Thymus (tissue), 11 donors: ENCODE measurements around the gene ATG16L1. TPM values are rescaled to one million over a fixed set of nuclear protein-coding genes. Genes with fewer than 3 reads are reported as not detected.
A peak's percentile ranks its signal among the peaks of the same experiment; 100 is the strongest.

Experiments used
- DNase-seq, 9 donors: peaks; one replicate each; pipeline ENCODE4 v3.0.0-alpha.2; 2013; ENCODE audit warnings: low spot score in 9 of 9, low read depth in 6 of 9, missing footprints in 1 of 9
- H3K27ac ChIP-seq, 2 donors: one replicate each; pipeline ENCODE4 v1.5.1; 2013; ENCODE audit warnings: control low read depth in 1 of 2, low read depth in 1 of 2, low read length in 1 of 2, mild to moderate bottlenecking in 1 of 2, moderate library complexity in 1 of 2
- H3K27me3 ChIP-seq, 2 donors: one replicate each; pipeline ENCODE4 v1.5.1; 2013; ENCODE audit warnings: low read length in 1 of 2; ENCODE audit not compliant: control insufficient read depth in 2 of 2, insufficient read depth in 1 of 2
- H3K36me3 ChIP-seq, 2 donors: one replicate each; pipeline ENCODE4 v1.5.1; 2013; ENCODE audit warnings: low read length in 1 of 2, mild to moderate bottlenecking in 1 of 2, moderate library complexity in 1 of 2; ENCODE audit not compliant: control insufficient read depth in 2 of 2, insufficient read depth in 2 of 2
- H3K4me1 ChIP-seq, 2 donors: one replicate each; pipeline ENCODE4 v1.5.1; 2013; ENCODE audit warnings: low read length in 2 of 2; ENCODE audit not compliant: control insufficient read depth in 2 of 2, insufficient read depth in 2 of 2
- H3K4me3 ChIP-seq, 2 donors: one replicate each; pipeline ENCODE4 v1.5.1; 2013; ENCODE audit warnings: low read length in 2 of 2, control low read depth in 1 of 2, mild to moderate bottlenecking in 1 of 2
- H3K9me3 ChIP-seq, 2 donors: one replicate each; pipeline ENCODE4 v1.5.1; 2013; ENCODE audit warnings: low read length in 1 of 2, mild to moderate bottlenecking in 1 of 2; ENCODE audit not compliant: control insufficient read depth in 2 of 2, insufficient read depth in 1 of 2
- WGBS: extraction: QIAGEN DNeasy Blood & Tissue Kit; methylation state at CpG from one replicate; pipeline ENCODE4 v1.1.7; 2013; 5-methylcytosine and 5-hydroxymethylcytosine counted together
- polyA plus RNA-seq: library from polyadenylated mRNA; stranded (reverse); fragments of 200-250 nt; gene quantifications from one replicate; pipeline ENCODE4 v1.2.3, GENCODE V29; 2013
- total RNA-seq: library from RNA; stranded (reverse); fragments of 120-200 nt; gene quantifications from one replicate; pipeline ENCODE4 v1.2.4, GENCODE V29; 2013
- donor health status: healthy.

The ATG16L1 gene
- total and polyA plus RNA-seq, 2 donors = 23.4 to 27.6 TPM

DNA sequence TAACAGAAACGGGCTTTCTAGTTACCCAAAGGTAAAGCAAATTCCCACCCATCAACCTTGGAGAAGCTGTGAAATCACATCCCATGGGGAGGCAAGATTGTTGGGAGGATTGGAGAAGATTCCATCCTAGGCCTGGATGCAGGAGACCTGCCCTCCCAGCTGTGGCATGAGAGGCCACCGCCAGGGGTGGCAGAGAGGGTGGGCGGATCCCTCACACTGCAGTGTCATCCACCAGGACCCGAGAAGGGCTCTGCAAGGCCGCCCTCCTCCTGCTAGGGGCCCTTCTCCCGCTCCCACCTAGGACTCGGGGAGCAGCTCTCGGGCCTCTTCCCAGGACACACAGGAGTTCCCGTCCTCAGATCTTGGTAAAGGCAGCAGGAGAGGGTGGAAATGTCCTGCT is 15.5 kb upstream of the ATG16L1 start:
- no peak for DNase-seq
- Histone ChIP-seq H3K27me3 (no peaks in the 10 kb centered on the region), H3K4me1 (peaks cover 3 to 10% of the 10 kb centered on the region in 2 donors), H3K9me3 (peaks cover 0 to 3% of the 10 kb centered on the region in 2 donors), H3K36me3 (no peaks in the 10 kb centered on the region), H3K4me3 (no peak overlapping the region), H3K27ac (no peak overlapping the region)
- 83% methylated on average over 9 of the region's 9 CpGs for WGBS

DNA sequence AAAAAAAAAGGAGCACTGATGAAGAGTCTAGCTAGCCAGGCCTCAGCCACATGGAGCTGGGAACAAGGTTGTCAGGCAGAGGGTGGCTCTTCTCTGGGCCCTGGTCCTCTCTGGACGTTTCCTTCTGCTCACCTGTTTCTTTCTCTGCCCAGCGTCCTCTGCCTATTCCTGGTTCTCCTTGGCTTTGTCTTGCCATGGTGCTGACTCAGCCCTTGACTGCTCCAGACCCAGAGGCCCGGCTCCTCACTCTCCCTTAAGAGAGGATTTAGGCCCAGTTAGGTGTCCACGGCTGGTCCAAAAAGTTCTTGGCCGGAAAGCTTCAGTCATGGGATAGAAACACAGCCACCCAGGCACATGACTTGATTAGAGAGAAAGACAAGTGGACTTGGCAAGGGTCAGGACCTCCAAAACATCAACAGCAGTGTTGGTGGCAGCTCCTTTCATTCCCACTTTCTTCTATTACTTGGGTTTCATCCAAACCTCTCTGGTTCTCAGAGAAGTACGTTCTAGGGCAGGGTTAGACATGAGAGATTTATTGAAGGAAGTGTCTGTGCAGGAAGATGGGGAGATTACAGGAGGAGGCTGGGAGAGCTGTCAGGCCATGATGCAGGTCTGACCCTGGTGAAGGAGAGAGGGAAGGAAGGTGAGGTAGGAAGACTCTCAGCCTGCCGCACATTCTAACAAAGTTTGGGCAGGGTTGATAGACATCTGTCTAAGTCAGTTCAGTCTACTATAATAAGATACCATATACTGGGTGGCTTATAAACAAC is 14.5 kb upstream of the ATG16L1 start:
- 83% methylated on average over 7 of the region's 7 CpGs for WGBS
- H3K9me3 ChIP-seq = peaks cover 0 to 3% of the 10 kb centered on the region in 2 donors
- H3K36me3 ChIP-seq = no peaks in the 10 kb centered on the region
- H3K27me3 ChIP-seq = no peaks in the 10 kb centered on the region
- no peak overlapping the region for H3K4me3 ChIP-seq
- DNase-seq = no peak
- H3K4me1 ChIP-seq = peaks cover 4 to 11% of the 10 kb centered on the region in 2 donors
- no peak overlapping the region for H3K27ac ChIP-seq

DNA sequence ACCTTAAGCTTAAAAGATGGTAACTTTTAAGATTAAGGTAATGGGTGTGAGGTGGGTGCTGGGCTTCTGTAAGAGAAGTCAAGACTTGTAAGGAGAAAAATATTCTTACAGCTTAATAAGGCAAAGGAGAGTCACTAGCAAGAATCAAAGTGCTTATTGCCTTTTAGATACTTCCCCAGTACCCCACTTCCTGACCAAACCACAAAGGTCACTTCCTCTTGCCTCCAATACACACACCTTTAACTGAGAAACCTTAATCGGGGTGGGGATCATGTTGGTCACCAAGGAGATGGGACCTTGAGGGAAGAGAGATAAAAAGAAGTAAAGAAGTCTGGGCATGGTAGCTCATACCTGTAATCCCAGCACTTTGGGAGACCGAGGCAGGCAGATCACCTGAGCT is 10.6 kb upstream of the ATG16L1 start:
- DNase-seq = peak in 1 of 9 donors; percentile 50
- Histone ChIP-seq H3K27ac (no peak overlapping the region), H3K36me3 (no peaks in the 10 kb centered on the region), H3K4me3 (no peak overlapping the region), H3K9me3 (peaks cover 0 to 3% of the 10 kb centered on the region in 2 donors), H3K4me1 (peaks cover 4 to 13% of the 10 kb centered on the region in 2 donors), H3K27me3 (no peaks in the 10 kb centered on the region)
- 41% methylated on average over 2 of the region's 2 CpGs for WGBS

DNA sequence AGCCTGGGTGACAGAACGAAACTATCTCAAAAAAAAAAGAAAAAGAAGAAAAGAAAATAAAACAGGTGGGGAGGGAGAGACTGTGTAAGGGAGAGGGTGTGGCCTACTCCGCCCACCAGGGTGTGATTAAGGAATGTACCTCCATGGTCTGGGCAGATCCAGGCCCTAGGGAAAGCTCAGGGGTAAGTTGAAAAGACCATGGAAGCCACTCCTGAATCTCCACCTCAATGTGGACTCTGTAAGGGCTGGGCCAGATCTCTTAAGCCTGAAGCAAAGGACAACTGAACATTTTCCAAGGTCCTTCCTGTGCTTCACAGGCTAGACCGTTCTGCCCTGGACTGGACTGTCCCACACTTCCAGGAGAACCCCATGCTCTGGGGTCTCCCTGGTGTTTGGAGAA is 9.7 kb upstream of the ATG16L1 start:
- no peak for DNase-seq
- H3K27me3 ChIP-seq = no peaks in the 10 kb centered on the region
- H3K4me1 ChIP-seq = peaks cover 4 to 13% of the 10 kb centered on the region in 2 donors
- H3K36me3 ChIP-seq = no peaks in the 10 kb centered on the region
- WGBS = 96% methylated on average over 3 of the region's 3 CpGs
- no peak overlapping the region for H3K4me3 ChIP-seq
- H3K27ac ChIP-seq = no peak overlapping the region
- peaks cover 0 to 3% of the 10 kb centered on the region in 2 donors for H3K9me3 ChIP-seq

DNA sequence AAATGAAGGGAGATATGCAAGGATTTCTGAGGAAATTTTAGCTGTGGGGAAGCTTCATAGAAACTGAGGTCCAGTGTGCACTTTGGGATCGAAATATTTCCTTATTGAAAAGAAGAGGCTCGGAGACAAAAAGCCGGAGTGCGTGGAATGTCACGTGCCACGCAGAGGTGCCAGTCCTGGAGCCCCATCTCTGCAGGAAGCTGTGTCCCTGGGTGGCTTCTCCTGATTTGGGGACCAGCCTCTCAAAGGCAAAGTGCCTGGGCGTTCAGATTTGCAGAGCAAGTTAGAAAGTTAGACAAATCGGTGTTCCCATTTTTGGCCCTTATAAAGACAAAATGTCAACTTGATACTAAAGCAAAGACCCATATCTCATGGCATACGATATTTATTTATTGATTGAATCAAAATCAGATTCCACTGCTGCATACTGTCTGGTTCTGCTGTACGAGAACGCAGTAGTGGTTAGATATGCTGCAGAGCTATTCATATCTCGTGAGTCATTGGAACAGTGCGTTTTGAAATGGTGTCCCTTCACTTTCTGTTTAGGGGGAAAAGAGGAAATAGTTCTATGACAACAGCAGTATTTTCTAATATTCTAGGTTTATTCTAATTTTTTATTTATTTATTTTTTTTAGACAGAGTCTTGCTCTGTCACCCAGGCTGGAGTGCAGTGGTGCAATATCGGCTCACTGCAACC is 9.1 kb upstream of the ATG16L1 start:
- H3K27me3 ChIP-seq = no peaks in the 10 kb centered on the region
- no peak overlapping the region for H3K4me3 ChIP-seq
- no peak for DNase-seq
- no peaks in the 10 kb centered on the region for H3K36me3 ChIP-seq
- H3K4me1 ChIP-seq = peaks cover 4 to 13% of the 10 kb centered on the region in 2 donors
- peaks cover 0 to 3% of the 10 kb centered on the region in 2 donors for H3K9me3 ChIP-seq
- H3K27ac ChIP-seq = no peak overlapping the region
- WGBS = 71% methylated on average over 14 of the region's 14 CpGs

DNA sequence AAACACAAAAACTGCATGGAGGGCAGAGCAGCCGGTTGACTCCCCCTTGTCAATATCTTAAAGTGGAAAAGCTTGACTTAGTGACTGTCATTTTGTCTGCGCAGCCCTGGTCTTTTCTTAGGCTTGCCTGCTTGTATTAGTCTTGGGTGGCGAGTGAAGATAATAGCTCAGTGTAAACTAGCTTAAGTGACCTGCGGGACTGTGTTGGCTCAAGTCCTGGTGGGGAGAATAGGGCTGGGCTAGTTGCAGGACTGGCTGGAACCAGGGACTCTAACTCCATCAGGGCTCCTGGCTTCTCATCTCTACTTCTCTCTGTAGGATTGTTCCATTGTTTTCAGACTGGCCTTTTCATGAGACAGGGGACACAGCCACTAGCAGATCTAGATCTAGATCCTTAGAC is 8.1 kb upstream of the ATG16L1 start:
- peaks cover 0 to 3% of the 10 kb centered on the region in 2 donors for H3K9me3 ChIP-seq
- H3K27me3 ChIP-seq = no peaks in the 10 kb centered on the region
- no peak overlapping the region for H3K27ac ChIP-seq
- H3K36me3 ChIP-seq = no peaks in the 10 kb centered on the region
- no peak overlapping the region for H3K4me3 ChIP-seq
- H3K4me1 ChIP-seq = peaks cover 4 to 13% of the 10 kb centered on the region in 2 donors
- DNase-seq = no peak
- 97% methylated on average over 4 of the region's 4 CpGs for WGBS

DNA sequence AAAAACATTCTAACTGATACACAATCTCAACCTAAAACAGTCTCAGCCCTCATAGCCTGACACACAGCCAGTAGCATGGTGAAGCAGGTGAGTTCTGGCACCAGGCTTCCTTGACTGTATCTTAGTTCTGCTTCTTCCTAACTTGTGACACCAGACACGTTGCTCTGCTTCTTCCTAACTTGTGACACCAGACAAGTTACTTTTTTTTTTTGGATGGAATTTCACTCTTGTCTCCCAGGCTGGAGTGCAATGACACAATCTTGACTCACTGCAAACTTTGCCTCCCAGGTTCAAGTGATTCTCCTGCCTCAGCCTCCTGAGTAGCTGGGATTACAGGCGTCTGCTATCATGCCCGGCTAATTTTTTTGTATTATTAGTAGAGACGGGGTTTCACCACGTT is 6.7 kb upstream of the ATG16L1 start:
- Histone ChIP-seq H3K36me3 (no peaks in the 10 kb centered on the region), H3K4me1 (peaks cover 6 to 22% of the 10 kb centered on the region in 2 donors), H3K4me3 (no peak overlapping the region), H3K27ac (no peak overlapping the region), H3K27me3 (no peaks in the 10 kb centered on the region), H3K9me3 (no peaks in the 10 kb centered on the region)
- WGBS = 72% methylated on average over 5 of the region's 5 CpGs
- no peak for DNase-seq

DNA sequence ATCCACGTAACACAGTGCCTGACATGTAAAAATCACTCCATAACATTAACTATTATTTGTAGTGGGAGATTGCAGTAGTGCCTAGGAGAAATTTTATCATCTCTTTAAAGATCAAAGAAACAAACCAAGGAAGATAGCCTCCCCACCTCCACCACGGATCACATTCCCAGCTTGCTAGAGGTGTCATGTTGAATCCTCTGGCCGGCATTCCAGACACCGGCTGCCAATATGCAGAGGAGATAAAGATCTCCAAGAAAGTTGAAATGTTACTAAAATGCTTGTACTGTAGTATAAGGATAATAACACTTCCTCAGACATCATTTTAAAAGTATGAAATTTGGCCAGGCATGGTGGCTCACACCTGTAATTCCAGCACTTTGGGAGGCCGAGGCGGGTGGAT is 6.1 kb upstream of the ATG16L1 start:
- no peaks in the 10 kb centered on the region for H3K27me3 ChIP-seq
- no peaks in the 10 kb centered on the region for H3K36me3 ChIP-seq
- DNase-seq = no peak
- peaks cover 6 to 21% of the 10 kb centered on the region in 2 donors for H3K4me1 ChIP-seq
- H3K9me3 ChIP-seq = no peaks in the 10 kb centered on the region
- no peak overlapping the region for H3K27ac ChIP-seq
- H3K4me3 ChIP-seq = no peak overlapping the region
- 94% methylated on average over 6 of the region's 6 CpGs for WGBS

DNA sequence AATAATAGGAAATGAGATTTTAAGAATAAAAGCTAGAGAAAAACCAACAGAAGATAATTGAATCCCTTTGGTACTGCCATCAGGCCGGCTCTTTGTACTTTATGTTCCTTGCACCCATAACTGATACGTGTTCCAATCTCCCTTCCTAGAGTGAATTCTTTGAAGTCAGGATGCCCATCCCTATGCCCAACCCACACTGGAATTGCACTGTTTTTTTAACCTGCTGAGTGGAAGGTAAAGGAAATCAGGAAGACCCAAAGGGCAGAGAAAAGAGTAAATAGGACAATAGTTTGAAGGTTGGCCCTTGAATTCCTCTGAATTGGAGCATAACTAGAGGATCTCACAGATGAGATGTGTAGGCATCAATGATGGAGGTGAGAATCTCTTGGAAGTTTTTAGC is 4.4 kb upstream of the ATG16L1 start:
- no peak for DNase-seq
- peaks cover 3 to 25% of the 10 kb centered on the region in 2 donors for H3K4me1 ChIP-seq
- H3K4me3 ChIP-seq = no peak overlapping the region
- no peak overlapping the region for H3K27ac ChIP-seq
- WGBS = 98% methylated on average over 2 of the region's 2 CpGs
- H3K9me3 ChIP-seq = no peaks in the 10 kb centered on the region
- no peaks in the 10 kb centered on the region for H3K36me3 ChIP-seq
- no peaks in the 10 kb centered on the region for H3K27me3 ChIP-seq
